HepG2 (cell line): Measurements from ENCODE around the gene AIDA. TPM values are rescaled to one million over a fixed set of nuclear protein-coding genes. Genes with fewer than 3 reads are reported as not detected.

Experiments used
- polyA plus RNA-seq, 8 experiments: library from polyadenylated mRNA; depleted of rRNA in 3 of 8; stranded (reverse) in 7 of 8; unstranded in 1 of 8; fragments of >200 nt; fragmentation: Illumina TruSeq in 4 of 8; extraction: Trizol in 4 of 8; gene quantifications; 2 replicates each; pipeline versions ENCODE4 v1.2.1 to v1.2.3, GENCODE V29; 2011 to 2016; ENCODE audit warnings: low read depth in 4 of 8, missing spikeins in 1 of 8, mixed read lengths in 1 of 8; ENCODE audit not compliant: insufficient read depth in 1 of 8
- total RNA-seq, 5 experiments: library from RNA; depleted of rRNA; stranded (reverse); fragments of >200 nt; fragmentation: Illumina TruSeq; extraction: Trizol; gene quantifications; 2 replicates each; pipeline ENCODE4 v1.2.3, GENCODE V29; 2016; ENCODE audit warnings: low read depth in 1 of 5
- TF ChIP-seq, protein P1 (sequence below), 2 experiments: fragments of 450-650 bp in 1 of 2; sonication (generic) in 1 of 2; formaldehyde crosslinking in 1 of 2; IDR thresholded peaks; 2 replicates each; pipeline versions ENCODE4 v1.6.1 to v1.8.0; 2016 to 2022; ENCODE audit warnings: antibody characterized with exemption in 1 of 2, mild to moderate bottlenecking in 1 of 2, missing genetic modification reagents in 1 of 2

AIDA gene
- total and polyA plus RNA-seq, 2 of the 13 experiments (the other 11 are each of a cell fraction or from before 2014, with no cell fraction given) = 17.5 to 35.4 TPM

DNA sequence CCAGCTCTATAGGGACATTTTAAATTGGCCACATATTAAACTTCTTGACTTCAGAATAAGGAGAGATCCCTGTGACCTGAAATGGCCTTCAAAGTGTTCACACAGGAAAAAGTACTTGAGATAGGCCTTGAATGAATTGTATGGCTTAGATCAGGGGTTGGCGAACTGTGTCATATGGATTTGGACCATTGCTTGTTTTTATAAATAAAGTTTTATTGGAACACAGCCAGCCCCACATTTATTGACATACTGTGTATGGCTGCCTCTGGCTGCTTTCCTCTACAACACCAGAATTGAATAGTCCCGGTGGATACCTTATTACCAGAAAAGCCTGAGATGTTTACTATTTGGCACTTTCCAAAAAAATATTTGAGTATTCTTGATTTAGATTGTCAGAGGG is 4.1 kb upstream of the AIDA start (continued):
- TF ChIP-seq, protein P1, sequence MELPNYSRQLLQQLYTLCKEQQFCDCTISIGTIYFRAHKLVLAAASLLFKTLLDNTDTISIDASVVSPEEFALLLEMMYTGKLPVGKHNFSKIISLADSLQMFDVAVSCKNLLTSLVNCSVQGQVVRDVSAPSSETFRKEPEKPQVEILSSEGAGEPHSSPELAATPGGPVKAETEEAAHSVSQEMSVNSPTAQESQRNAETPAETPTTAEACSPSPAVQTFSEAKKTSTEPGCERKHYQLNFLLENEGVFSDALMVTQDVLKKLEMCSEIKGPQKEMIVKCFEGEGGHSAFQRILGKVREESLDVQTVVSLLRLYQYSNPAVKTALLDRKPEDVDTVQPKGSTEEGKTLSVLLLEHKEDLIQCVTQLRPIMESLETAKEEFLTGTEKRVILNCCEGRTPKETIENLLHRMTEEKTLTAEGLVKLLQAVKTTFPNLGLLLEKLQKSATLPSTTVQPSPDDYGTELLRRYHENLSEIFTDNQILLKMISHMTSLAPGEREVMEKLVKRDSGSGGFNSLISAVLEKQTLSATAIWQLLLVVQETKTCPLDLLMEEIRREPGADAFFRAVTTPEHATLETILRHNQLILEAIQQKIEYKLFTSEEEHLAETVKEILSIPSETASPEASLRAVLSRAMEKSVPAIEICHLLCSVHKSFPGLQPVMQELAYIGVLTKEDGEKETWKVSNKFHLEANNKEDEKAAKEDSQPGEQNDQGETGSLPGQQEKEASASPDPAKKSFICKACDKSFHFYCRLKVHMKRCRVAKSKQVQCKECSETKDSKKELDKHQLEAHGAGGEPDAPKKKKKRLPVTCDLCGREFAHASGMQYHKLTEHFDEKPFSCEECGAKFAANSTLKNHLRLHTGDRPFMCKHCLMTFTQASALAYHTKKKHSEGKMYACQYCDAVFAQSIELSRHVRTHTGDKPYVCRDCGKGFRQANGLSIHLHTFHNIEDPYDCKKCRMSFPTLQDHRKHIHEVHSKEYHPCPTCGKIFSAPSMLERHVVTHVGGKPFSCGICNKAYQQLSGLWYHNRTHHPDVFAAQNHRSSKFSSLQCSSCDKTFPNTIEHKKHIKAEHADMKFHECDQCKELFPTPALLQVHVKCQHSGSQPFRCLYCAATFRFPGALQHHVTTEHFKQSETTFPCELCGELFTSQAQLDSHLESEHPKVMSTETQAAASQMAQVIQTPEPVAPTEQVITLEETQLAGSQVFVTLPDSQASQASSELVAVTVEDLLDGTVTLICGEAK (IDR thresholded peaks at IDR 0.05) = no peak
- TF ChIP-seq, protein P1 (CRISPR knock-in tag; IDR thresholded peaks at IDR 0.05) = peak; percentile 89
